Activated naive CD4-positive, alpha-beta T cell treated with anti-CD3 and anti-CD28 coated beads for 36 hours (primary cell): ENCODE data around the gene MLLT6. TPM values are rescaled to one million over a fixed set of nuclear protein-coding genes. Genes with fewer than 3 reads are reported as not detected.

Experiments
- CTCF ChIA-PET: fragments of 350-600 bp; sonication (Branson Sonifier 250); formaldehyde crosslinking; loops from one replicate; lab custom pipeline; 2021; ENCODE audit warnings: antibody characterized with exemption; lab: Charles Lee
- DNase-seq: peaks from one replicate; pipeline ENCODE4 v3.0.0-alpha.2; 2020
- H3K27ac Mint-ChIP-seq: one replicate; pipeline ENCODE4 v1.8.0; 2021; ENCODE audit warnings: mild to moderate bottlenecking, mixed read lengths
- H3K27me3 Mint-ChIP-seq: one replicate; pipeline ENCODE4 v1.8.0; 2021; ENCODE audit warnings: low read depth, mixed read lengths
- H3K36me3 Mint-ChIP-seq: one replicate; pipeline ENCODE4 v1.8.0; 2021; ENCODE audit warnings: low read depth, mixed read lengths
- H3K4me1 Mint-ChIP-seq: one replicate; pipeline ENCODE4 v1.8.0; 2021; ENCODE audit warnings: low read depth, mixed read lengths
- H3K4me3 Mint-ChIP-seq: one replicate; pipeline ENCODE4 v1.8.0; 2021; ENCODE audit warnings: mild to moderate bottlenecking, moderate library complexity, mixed read lengths
- H3K9me3 Mint-ChIP-seq: one replicate; pipeline ENCODE4 v1.8.0; 2021; ENCODE audit warnings: mixed read lengths
- intact Hi-C: fragments of 100-400 bp; cut with micrococcal nuclease; formaldehyde crosslinking; loops from one replicate; pipeline ENCODE4 v1.15.1; 2023
- microRNA-seq: library from miRNA; unstranded; fragments of <30 nt; microRNA quantifications from one replicate; pipeline ENCODE4 v1.2.0, GENCODE V29; 2022; ENCODE audit warnings: borderline microRNAs expressed, borderline replicate concordance
- total RNA-seq, 2 experiments: library from RNA; stranded (reverse); gene quantifications; one replicate each; pipeline ENCODE4 v1.2.3, GENCODE V29; 2021

MLLT6 gene
- total RNA-seq, 2 experiments from 2014 or later, result 170 to 177 TPM

DNA sequence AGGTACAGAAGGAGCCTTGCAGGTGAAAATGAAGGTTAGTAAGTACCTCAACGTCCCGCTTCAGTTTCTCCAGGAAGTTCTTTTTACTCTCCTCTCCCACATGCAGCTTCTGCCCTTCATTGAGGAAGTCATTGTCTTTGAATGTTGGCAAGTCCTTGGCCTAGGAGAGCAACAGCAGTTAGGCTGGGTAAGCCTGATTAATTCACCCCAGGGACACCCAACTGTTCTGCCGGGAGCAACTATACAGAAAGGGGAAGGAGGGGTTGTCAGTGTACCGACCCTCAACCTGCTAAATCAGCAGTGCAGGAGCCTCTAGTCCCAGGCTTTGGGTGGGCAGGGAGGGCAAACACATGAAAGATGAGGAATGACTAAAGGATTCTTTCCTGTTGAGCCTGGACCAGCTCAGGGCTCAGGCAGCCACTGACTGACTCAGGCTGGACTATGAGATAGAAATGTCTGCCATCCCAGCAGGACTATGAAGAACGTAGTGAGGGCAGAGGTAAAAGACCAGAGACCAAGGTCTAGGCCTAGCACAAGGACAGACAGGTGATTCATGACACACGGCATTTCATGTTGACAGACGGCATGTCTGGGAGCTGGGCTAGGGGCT lies 72.7 kb downstream of the MLLT6 start:
- DNase-seq, result no peak
- CTCF ChIA-PET, result no interaction called here
- intact Hi-C loops, result no loop called here
- Mint-ChIP-seq H3K36me3 (peaks cover 15% of the 10 kb centered on the region), H3K9me3 (no peaks in the 10 kb centered on the region), H3K4me3 (no peak overlapping the region), H3K27ac (no peak overlapping the region), H3K4me1 (no peaks in the 10 kb centered on the region), H3K27me3 (no peaks in the 10 kb centered on the region)

Small RNAs within 50 kb of the gene (microRNA-seq; reads per million reads assigned to microRNA genes)
- 3.8 reads per million for gene MIR4726
- 2.2 reads per million for gene MIR4734

Other genes starting within 250 kb of the MLLT6 start
- gene SRCIN1, start 99.3 kb upstream of the MLLT6 start, total RNA-seq, result under 1 TPM; 0.67 to 0.94 TPM
- 10 to 100 TPM; 17.6 to 19.2 TPM for gene EPOP, start 30.3 kb upstream of the MLLT6 start, total RNA-seq
- gene CISD3, start 25.1 kb downstream of the MLLT6 start, total RNA-seq, result 10 to 100 TPM; 35.1 to 35.8 TPM
- gene PCGF2, start 43.1 kb downstream of the MLLT6 start, total RNA-seq, result 1 to 10 TPM; 1.2 TPM
- 100 to 1,000 TPM; 368 to 369 TPM for gene PSMB3, start 47.5 kb downstream of the MLLT6 start, total RNA-seq
- gene PIP4K2B, start 94.3 kb downstream of the MLLT6 start, total RNA-seq, result 10 to 100 TPM; 30.1 to 33.4 TPM
- gene CWC25, start 120.0 kb downstream of the MLLT6 start, total RNA-seq, result 10 to 100 TPM; 18.6 to 21.9 TPM
- 1,000 to 10,000 TPM; 2,241 to 2,332 TPM for gene RPL23, start 148.4 kb downstream of the MLLT6 start, total RNA-seq
- 100 to 1,000 TPM; 105 to 113 TPM for gene LASP1, start 164.8 kb downstream of the MLLT6 start, total RNA-seq